Thyroid gland (tissue), 4 donors: ENCODE data around the gene PRMT2.

ENCODE experiments used
- CTCF ChIP-seq, 6 experiments: fragments of 200-600 bp in 3 of 6; fragments of 450-650 bp in 3 of 6; sonication (generic) in 3 of 6; IDR thresholded peaks; one replicate each; pipeline ENCODE4 v1.5.1; 2016 to 2019; ENCODE audit warnings: antibody characterized with exemption in 6 of 6, mild to moderate bottlenecking in 2 of 6, inconsistent platforms in 1 of 6, moderate library complexity in 1 of 6
- POLR2A ChIP-seq, 2 donors: fragments of 450-650 bp; IDR thresholded peaks; one replicate each; pipeline ENCODE4 v1.6.1; 2017; ENCODE audit warnings: antibody characterized with exemption in 2 of 2, mild to moderate bottlenecking in 2 of 2, moderate library complexity in 1 of 2

- TF ChIP-seq CTCF (IDR thresholded peaks at IDR 0.05) (no peak), POLR2A (IDR thresholded peaks at IDR 0.05) (no peak)
These were observed 1.9 kb upstream of the PRMT2 start for GRCh38 chr21:46633566-46633965.
